Jurkat, Clone E6-1 (cell line): Measurements from ENCODE around the gene NEK1.
A peak's percentile ranks its signal among the peaks of the same experiment; 100 is the strongest.
"Not testable (repeated sequence)": the region's sequence is repeated elsewhere in the genome, so short reads cannot be mapped to it uniquely, and the experiment has no call there.

ENCODE experiments used
- DNase-seq: peaks from one replicate; pipeline ENCODE4 v3.0.0-alpha.2; 2011; ENCODE audit warnings: low read depth, low spot score
- H3K4me3 ChIP-seq: 2 replicates; pipeline ENCODE4 v1.5.1; 2011; ENCODE audit warnings: mild to moderate bottlenecking, low read length, control low read depth, moderate library complexity

Gene NEK1

GRCh38 chr4:169604903-169605331 lies 7.5 kb downstream of the NEK1 start:
- H3K4me3 ChIP-seq: no peak overlapping the region
- DNase-seq: no peak

DNA sequence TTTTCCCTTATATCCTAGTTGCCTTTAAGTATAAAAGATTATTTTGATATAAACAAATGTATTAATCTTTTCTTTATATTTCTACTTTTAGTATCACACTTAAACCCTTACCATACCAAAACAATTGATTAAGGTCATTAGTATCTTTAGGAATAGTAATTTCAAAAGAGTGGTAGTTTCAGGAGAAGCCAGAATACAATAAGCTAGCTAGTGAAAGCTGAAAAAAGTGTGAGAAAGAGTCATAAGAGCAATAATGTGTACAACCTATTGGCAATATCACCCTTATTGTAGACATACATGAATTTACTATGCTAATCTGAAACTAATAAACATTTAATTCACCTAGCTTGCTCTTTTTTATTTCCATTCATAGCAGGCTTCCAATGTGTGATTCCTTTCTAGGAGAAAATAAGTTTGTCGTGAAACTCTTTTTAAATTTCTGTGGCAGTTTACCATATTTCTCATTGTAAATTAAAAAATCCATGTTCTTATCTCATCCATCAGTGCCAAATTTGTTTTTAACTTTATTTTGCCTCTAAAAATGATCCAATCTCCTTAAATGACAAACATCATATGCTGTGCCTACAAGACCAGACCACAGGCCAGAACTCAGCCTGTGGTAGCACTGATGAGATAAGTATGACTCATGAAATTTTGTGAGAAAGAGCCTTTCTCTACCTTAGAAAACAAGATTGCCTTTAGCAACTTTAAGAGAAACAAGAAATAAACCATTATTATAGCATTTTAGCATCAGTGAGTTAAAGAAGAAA lies 8.1 kb downstream of the NEK1 start:
- H3K4me3 ChIP-seq: no peak overlapping the region
- DNase-seq: no peak

DNA sequence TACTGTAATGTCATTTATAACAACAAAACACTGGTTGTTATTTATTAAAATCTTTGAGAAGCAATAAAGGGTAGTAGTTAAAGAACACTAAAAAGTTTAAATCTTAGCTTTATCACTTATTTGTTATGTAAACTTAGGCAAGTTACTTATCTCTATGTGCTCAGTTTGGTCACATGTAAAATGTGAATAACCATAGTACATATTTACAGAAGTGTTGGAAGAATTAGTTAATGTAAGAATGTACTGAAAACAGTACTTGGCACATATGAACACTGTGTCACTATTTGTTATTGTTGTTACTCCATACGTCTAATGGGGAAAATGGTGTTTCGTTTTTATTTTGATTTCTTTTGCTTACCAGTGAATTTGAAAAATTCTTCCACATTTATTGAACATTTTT lies 9.1 kb downstream of the NEK1 start:
- no peak for DNase-seq
- no peak overlapping the region for H3K4me3 ChIP-seq

DNA sequence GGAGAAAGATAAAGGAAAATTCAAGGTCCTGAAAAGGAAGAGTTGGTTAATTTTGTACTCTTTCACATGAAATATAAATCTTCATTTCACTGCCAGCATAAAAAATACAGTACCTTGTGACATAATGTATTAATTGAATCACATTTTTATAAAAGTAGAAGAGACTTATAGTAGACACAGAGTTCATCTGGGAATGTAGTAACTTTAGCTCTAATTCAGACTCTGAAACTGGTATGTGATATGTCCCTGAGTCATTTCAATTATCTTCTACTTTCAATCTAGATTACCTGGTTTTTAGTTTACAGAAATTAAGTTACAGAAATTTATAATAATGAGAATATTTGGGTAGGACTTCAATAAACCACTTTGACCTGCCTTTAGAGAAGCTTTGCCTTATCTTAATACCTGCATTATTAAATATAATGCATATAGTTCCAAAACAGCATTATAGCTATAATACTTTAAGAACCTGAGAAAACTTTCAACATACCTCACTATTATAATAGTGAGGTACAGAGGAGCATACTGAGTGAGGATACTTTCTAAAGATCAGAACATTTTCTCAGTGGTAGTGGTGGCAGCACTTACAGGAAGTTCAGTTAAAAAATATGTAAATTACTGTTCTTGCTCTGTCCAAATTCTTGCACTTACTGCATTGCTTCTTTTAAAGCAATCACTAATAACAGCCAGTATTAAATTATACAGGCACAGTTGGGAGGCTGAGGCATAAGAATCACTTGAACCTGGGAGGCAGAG lies 11.2 kb downstream of the NEK1 start:
- DNase-seq: no peak
- H3K4me3 ChIP-seq: no peak overlapping the region

DNA sequence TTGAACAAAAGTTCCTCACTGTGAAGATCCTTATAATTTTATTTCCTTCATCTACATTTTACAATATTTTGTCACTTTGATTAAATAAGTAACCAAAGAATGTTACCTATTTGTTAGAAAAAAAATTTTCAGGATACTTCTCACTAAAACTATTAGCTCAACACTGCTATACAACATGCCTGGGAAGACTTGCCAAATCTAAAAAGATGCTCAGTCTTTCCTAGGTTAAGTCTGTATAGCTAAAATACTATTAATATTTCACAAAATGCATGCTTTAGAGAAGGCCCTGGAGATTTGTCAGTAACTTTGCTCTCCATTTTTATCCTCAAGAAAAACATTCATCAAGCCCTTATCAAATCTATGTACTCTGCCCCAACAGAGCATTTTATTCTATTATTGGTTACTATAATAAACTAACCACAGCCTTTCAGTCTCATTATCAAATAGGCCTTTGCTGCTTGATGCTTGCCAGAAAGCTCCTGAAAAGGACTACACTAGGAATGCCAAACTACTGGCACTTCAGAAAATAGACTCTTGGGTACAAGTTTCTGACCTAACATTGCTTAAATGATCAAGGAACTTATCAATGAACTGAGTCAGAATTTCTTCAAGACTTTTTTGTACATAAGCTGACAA lies 17.7 kb downstream of the NEK1 start:
- DNase-seq: no peak

DNA sequence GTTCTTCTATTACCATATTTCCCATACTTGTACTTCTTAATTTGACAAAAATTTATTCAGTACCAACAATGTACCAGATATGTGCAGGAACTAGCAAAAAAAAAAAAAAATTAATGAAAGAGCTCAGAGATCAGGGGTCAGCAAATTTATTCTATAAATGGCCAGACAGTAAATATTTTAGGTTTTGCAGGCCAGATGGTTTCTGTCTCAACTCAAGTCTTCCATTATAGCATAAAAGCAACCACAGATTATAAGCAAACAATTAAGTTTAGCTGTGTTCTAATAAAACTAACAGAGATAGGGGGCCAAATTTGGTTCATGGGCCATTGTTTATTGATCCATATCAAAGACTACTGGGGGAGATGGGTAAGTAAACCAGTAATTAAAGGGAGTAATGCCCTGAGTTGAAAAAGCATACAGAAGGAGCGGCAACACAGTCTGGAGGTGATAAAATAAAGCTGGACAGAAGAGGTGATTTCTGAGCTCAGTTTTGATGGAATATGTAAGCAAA lies 19.3 kb downstream of the NEK1 start:
- H3K4me3 ChIP-seq: no peak overlapping the region
- no peak for DNase-seq

More for the DNA sequence above, 17.7 kb downstream of the NEK1 start:
- no peak overlapping the region for H3K4me3 ChIP-seq

GRCh38 chr4:169583563-169583962 lies 28.8 kb downstream of the NEK1 start:
- no peak overlapping the region for H3K4me3 ChIP-seq
- DNase-seq: no peak

DNA sequence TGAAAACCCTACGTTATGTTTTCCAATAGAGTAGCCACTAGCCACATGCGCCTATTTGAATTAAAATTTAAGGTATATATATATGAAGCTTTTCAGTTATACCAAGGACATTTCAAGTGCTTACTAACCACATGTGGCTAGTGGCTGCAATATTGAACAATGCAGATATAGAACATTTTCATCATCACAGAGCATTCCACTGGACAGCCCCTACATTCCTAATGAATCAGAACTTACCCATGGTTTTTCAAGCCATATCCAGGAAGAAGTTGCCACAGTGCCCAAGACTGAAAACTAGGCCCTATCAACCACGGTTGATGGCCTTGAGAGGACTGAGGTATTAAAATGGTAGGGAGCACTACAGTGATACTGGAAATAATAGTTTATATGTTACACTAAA lies 29.7 kb downstream of the NEK1 start:
- no peak overlapping the region for H3K4me3 ChIP-seq
- DNase-seq: no peak

DNA sequence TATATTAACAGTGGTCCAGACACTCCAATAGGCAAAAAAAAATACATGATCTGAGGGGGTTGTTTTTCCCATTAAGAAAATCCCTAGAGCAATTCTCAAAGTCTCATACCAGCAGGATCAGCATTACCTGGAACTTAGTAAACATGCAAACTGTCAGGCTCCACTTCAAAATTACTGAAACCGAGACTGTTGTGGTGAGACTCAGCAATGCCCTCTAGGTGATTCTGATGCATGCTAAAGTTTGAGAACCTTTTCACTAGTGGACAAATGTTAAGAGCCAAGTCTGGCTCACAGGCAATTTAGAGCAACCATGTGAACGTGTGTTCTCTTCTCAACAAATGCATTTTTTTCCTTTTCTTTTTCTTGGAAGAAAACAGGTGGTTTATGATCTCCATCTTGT lies 30.2 kb downstream of the NEK1 start:
- no peak for DNase-seq
- H3K4me3 ChIP-seq: no peak overlapping the region

- H3K4me3 ChIP-seq: no peak overlapping the region
- no peak for DNase-seq
Observed at GRCh38 chr4:169573889-169574288, 38.5 kb downstream of the NEK1 start.

GRCh38 chr4:169571435-169571834 lies 40.9 kb downstream of the NEK1 start:
- DNase-seq: no peak

DNA sequence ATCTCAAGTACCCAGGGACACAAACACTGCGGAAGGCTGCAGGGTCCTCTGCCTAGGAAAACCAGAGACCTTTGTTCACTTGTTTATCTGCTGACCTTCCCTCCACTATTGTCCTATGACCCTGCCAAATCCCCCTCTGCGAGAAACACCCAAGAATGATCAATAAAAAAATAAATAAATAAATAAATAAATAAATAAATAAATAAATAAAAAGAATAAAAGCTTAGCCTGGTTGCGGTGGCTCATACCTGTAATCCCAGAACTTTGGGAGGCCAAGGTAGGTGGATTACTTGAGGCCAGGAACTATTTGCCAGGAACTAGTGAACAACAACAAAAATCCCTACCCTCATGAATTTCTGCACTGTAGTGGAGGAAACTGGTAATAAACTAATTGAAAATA lies 41.4 kb downstream of the NEK1 start:
- not testable (repeated sequence) for H3K4me3 ChIP-seq, DNase-seq

More at GRCh38 chr4:169571435-169571834, 40.9 kb downstream of the NEK1 start:
- H3K4me3 ChIP-seq: no peak overlapping the region

DNA sequence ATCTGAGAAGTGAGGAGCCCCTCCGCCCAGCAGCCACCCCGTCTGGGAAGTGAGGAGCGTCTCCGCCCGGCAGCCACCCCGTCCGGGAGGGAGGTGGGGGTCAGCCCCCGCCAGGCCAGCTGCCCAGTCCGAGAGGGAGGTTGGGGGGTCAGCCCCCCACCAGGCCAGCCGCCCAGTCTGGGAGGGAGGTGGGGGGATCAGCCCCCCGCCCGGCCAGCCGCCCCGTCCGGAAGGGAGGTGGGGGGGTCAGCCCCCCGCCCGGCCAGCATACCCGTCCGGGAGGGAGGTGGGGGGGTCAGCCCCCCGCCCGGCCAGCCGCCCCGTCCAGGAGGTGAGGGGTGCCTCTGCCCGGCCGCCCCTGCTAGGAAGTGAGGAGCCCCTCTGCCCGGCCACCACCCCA lies 42.1 kb downstream of the NEK1 start:
- not testable (repeated sequence) for DNase-seq, H3K4me3 ChIP-seq

DNA sequence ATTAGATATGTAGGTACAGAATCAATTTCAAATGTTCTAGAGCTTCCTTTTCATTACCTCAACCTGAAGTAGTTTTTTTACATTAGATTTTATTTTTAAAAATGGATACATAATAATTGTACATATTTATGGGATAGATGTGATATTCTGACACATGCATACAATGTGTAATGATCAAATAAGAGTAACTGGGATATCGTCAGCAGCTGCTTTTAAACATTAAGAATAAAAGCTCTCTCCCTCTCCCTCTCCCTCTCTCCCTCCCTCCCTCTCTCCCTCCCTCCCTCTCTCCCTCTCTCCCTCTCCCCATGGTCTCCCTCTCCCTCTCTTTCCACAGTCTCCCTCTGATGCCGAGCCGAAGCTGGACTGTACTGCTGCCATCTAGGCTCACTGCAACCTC lies 43.2 kb downstream of the NEK1 start:
- not testable (repeated sequence) for H3K4me3 ChIP-seq, DNase-seq

- no peak overlapping the region for H3K4me3 ChIP-seq
- no peak for DNase-seq
Observed at GRCh38 chr4:169567916-169568315, 44.5 kb downstream of the NEK1 start.

GRCh38 chr4:169566021-169566818 lies 46.2 kb downstream of the NEK1 start:
- peak; percentile 57 for DNase-seq
- no peak overlapping the region for H3K4me3 ChIP-seq

DNA sequence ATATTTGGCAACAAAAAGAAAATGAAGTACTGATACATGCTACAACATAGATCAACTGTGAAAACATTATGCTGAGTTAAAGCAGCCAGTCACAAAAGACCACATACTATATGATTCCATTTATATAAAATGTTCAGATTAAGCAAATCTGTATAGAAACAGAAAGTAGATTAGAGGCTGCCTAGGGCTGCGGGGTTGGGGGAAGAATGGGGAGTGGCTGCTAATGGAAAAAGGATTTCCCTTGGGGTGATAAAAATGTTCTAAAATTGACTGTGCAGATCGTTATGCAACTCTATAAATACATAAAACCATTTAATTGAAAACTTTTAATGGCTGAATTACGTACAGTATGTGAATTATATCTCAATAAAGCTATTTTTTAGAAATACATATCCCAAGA lies 46.8 kb downstream of the NEK1 start:
- DNase-seq: no peak
- H3K4me3 ChIP-seq: no peak overlapping the region

DNA sequence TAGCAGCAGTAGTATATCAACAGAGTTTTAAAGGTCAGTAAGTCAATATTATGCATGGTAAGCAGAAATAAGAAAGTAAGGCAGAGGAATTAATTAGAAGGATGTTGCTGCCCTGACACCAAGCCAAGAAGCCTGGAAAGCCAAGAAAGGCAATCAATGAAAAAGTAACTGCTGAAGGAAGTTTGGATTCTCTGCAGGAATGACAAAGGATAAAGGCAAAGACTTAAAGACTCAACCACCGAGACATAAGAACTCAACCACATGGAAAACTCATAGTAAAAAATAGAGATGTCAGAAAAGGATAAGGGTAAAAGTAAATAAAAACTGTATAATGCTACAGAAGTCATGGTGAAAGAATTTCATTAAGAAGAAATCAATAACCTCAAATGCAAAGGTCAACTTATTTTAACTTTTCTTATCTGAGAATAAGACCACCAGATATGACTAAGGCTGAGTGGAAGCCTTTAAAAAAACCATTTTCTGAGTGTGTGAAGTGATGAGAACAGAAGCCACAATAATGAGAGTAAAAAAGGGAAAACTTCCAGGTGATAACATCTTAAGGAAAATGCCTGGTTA lies 55.2 kb downstream of the NEK1 start:
- H3K4me3 ChIP-seq: no peak overlapping the region
- DNase-seq: no peak

GRCh38 chr4:169546548-169546947 lies 65.8 kb downstream of the NEK1 start:
- not testable (repeated sequence) for H3K4me3 ChIP-seq, DNase-seq
